ENCODE results near the gene ATP5F1E.

ATP5F1E gene

GRCh38 chr20:59004763-59005522 lies 27.2 kb downstream of the ATP5F1E start:
- peak; percentile 85 for DNase-seq

- DNase-seq = no peak
These were observed 27.7 kb downstream of the ATP5F1E start for GRCh38 chr20:59004493-59004762.

GRCh38 chr20:59003836-59004492 lies 28.2 kb downstream of the ATP5F1E start:
- DNase-seq = no peak

- no peak for DNase-seq
These were observed 29.2 kb downstream of the ATP5F1E start for GRCh38 chr20:59002874-59003399.

- no peak for DNase-seq
These were observed 29.7 kb downstream of the ATP5F1E start for GRCh38 chr20:59002388-59002787.

GRCh38 chr20:59001449-59002171 lies 30.5 kb downstream of the ATP5F1E start:
- DNase-seq = no peak

GRCh38 chr20:59001068-59001448 lies 31.1 kb downstream of the ATP5F1E start:
- no peak for DNase-seq

- no peak for DNase-seq
These were observed 31.8 kb downstream of the ATP5F1E start for GRCh38 chr20:59000326-59000725.

- no peak for DNase-seq
These were observed 33.5 kb downstream of the ATP5F1E start for GRCh38 chr20:58998656-58999055.

- no peak for DNase-seq
These were observed 34.9 kb downstream of the ATP5F1E start for GRCh38 chr20:58997141-58997770.

- DNase-seq = no peak
These were observed 35.9 kb downstream of the ATP5F1E start for GRCh38 chr20:58996226-58996611.

GRCh38 chr20:58995461-58996225 lies 36.5 kb downstream of the ATP5F1E start:
- DNase-seq = no peak

- DNase-seq = no peak
These were observed 37.6 kb downstream of the ATP5F1E start for GRCh38 chr20:58994390-58995159.

GRCh38 chr20:58993332-58994248 lies 38.5 kb downstream of the ATP5F1E start:
- DNase-seq = no peak

- DNase-seq = no peak
These were observed 39.2 kb downstream of the ATP5F1E start for GRCh38 chr20:58992911-58993310.

- no peak for DNase-seq
These were observed 40.4 kb downstream of the ATP5F1E start for GRCh38 chr20:58991715-58992114.

- DNase-seq = no peak
These were observed 41.3 kb downstream of the ATP5F1E start for GRCh38 chr20:58990651-58991445.

GRCh38 chr20:58989196-58989595 lies 42.9 kb downstream of the ATP5F1E start:
- no peak for DNase-seq

- DNase-seq = no peak
These were observed 43.6 kb downstream of the ATP5F1E start for GRCh38 chr20:58988565-58988882.
